ENCODE results near the gene HDAC11. TPM values are rescaled to one million over a fixed set of nuclear protein-coding genes. Genes with fewer than 3 reads are reported as not detected.

The HDAC11 gene
- total and polyA plus RNA-seq, 3 donors from 2014 or later, result 33.1 to 97.7 (median 81.9) TPM

GRCh38 chr3:13459605-13460340 is 20.3 kb upstream of the HDAC11 start:
- no peaks in the 10 kb centered on the region for H3K4me1 ChIP-seq
- DNase-seq, result no peak
- WGBS, 2 donors, result 86 to 88% methylated on average over 9 of the region's 9 CpGs
- no peaks in the 10 kb centered on the region for H3K36me3 ChIP-seq (ENCODE audit: low read depth, missing control alignments)
- TF ChIP-seq POLR2A (IDR thresholded peaks at IDR 0.05) (no peak), CTCF (IDR thresholded peaks at IDR 0.05) (no peak)
- intact Hi-C loops (cut with DNase I; ENCODE audit: low total_unique reads), result no loop called here
- no peaks in the 10 kb centered on the region for H3K9me3 ChIP-seq
- no peak overlapping the region for H3K4me3 ChIP-seq
- no peak overlapping the region for H3K27ac ChIP-seq
- no peaks in the 10 kb centered on the region for H3K27me3 ChIP-seq

DNA sequence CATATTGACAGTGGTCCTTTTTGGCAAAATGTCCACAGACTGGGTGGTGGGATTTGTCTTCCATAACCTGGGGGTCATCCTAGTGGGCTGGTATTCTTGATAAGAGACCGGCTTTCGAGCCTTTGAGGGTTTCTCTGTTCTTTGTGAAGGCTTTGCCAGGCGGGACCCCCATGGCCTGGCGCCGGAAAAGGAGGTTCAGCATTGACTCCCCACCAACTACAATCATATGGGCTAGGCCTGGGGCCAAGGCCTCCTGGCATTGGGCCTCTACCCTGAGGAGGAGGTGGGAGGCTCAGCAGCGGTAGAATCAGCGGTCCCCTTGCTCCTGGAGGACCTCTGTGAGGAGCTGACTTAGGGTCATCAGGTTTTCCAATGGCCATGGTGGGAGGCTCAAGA is 19.8 kb upstream of the HDAC11 start:
- no peaks in the 10 kb centered on the region for H3K36me3 ChIP-seq (ENCODE audit: low read depth, missing control alignments)
- DNase-seq, result no peak
- no peak overlapping the region for H3K27ac ChIP-seq
- no peaks in the 10 kb centered on the region for H3K9me3 ChIP-seq
- WGBS, 2 donors, result 96 to 98% methylated on average over 7 of the region's 7 CpGs
- TF ChIP-seq CTCF (IDR thresholded peaks at IDR 0.05) (no peak), POLR2A (IDR thresholded peaks at IDR 0.05) (no peak)
- H3K27me3 ChIP-seq, result no peaks in the 10 kb centered on the region
- no peak overlapping the region for H3K4me3 ChIP-seq
- intact Hi-C loops (cut with DNase I; ENCODE audit: low total_unique reads), result no loop called here
- no peaks in the 10 kb centered on the region for H3K4me1 ChIP-seq

DNA sequence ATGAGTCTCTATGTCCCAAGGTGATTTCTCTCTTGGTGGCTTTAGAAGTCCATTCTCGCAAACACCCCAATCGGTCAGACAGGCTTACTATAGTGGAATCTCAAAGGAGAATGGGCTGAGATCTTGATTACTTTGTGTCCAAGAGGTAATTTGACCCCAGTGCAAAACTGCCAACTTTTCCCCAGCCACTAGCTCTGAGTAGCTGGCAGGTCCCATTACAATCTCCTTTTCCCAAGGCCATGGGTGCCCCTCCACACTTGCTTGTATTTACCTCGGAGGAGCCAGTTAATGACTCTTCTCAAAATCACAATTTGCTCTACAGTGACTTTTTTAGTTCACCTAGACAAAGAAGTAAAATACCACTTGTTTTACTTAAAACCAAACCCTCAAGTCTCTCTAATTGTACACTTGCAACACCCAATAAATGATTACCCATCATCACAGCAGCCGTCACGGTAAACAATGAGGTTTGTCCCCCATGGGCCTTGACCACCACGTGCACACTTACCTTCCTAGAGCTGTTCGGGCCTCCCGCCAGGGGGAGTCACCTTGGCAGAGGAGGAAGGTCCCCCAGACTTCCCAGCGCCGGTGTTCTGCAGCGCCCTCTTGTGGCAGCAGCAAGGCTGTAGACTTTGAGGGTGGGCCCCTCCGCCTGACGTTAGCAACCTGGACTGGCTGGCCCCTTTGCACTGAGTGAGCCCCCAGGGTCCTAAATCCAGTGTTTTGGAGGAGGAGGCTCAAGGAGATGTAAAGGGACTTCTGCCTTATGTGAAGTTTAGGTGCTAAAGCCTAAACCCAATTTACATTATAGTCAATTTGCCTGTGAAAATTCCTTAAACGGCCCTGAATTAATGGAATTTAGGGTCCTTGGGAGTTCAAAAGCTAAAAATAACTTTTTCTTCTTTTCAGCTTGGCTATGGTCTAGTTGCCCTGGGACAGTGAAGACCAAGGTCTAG is 18.7 kb upstream of the HDAC11 start:
- no peaks in the 10 kb centered on the region for H3K9me3 ChIP-seq
- 29 to 32% methylated on average over 11 to 14 of the region's 14 CpGs for whole genome bisulfite sequencing, 2 donors
- intact Hi-C loops (cut with DNase I; ENCODE audit: low total_unique reads), result no loop called here

GRCh38 chr3:13462125-13462629 is 17.9 kb upstream of the HDAC11 start:
- Histone ChIP-seq H3K27me3 (no peaks in the 10 kb centered on the region), H3K27ac (no peak overlapping the region), H3K4me1 (no peaks in the 10 kb centered on the region), H3K4me3 (no peak overlapping the region), H3K9me3 (no peaks in the 10 kb centered on the region), H3K36me3 (ENCODE audit: low read depth, missing control alignments) (no peaks in the 10 kb centered on the region)
- intact Hi-C loops (cut with DNase I; ENCODE audit: low total_unique reads), result no loop called here
- TF ChIP-seq POLR2A (IDR thresholded peaks at IDR 0.05), result no peak
- no peak for TF ChIP-seq CTCF (IDR thresholded peaks at IDR 0.05)
- WGBS, 2 donors, result 84 to 88% methylated on average over 8 of the region's 8 CpGs
- no peak for DNase-seq

More for the DNA sequence above, 18.7 kb upstream of the HDAC11 start:
- no peak overlapping the region for H3K4me3 ChIP-seq
- TF ChIP-seq POLR2A (IDR thresholded peaks at IDR 0.05), result no peak
- TF ChIP-seq CTCF (IDR thresholded peaks at IDR 0.05), result peak; percentile 58 to 74 (median 73)
- no peaks in the 10 kb centered on the region for H3K4me1 ChIP-seq
- H3K36me3 ChIP-seq (ENCODE audit: low read depth, missing control alignments), result no peaks in the 10 kb centered on the region
- no peak overlapping the region for H3K27ac ChIP-seq
- H3K27me3 ChIP-seq, result no peaks in the 10 kb centered on the region
- DNase-seq, result peak; percentile 82
